CD4-positive, alpha-beta T cell treated with Interleukin-4 for 4 hours (primary cell): ENCODE data around the gene MORN1.

Experiments
- DNase-seq: peaks from one replicate; pipeline ENCODE4 v3.0.0-alpha.2; 2020

The MORN1 gene

DNA sequence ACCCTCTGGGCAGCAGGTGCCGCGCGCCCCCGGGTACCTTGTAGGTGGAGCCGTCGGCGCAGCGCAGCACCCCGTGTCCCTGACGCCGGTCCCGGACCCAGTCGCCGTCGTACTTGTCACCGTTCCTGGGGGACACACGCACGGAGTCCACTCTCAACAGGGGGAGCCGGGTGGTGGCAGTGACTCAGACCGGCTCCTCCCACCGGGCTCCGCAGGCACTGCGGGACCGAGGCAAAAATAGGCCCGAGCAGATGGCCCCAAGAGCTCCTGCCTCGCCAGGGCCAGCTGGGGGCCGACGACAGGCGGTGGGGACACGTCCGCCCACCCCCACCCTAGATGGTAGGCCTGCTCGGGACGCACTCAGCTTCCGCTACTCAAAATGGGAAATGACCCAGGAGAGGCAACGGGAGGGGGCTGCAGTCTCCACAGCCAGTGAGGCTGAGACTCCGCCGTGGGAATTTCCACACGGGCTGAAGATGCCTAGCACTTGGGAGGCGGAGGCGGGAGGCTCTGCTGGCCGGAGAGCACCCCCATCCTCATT is 6.3 kb downstream of the MORN1 start:
- no peak for DNase-seq

DNA sequence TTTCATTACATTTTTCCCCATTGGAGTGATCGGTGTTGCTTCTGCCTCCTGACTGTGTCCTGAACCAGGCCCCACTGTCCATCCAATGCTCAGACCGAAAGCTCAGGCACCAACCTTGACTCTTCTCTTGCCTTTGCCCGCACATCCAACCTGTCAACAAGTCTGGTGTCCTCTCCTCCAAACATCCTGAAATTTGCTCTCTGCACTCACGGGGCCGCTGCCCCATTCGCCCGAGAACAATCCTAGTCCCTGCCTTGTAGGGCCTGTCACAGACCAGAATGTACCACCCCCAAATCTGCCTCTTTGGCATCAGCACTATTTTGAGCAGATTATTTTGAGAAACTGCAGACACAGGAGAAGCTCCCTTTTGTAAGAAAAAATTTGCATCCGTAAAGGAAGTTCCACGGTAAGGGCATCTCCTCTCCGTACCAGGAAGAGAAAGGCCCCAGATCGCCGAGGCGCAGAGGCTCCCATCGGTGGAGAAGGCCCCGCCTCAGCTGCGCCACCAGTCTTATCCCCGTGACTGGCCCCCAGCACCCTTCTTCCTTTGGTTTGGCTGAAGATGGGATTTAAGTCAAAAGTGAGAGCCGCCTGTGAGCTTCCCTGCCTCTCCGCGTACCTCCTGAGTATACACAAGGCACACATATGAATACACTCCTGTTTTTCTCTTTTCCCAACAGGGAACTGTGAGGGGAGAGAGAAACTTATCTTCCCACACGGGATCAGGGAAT is 7.1 kb downstream of the MORN1 start:
- DNase-seq, result no peak

DNA sequence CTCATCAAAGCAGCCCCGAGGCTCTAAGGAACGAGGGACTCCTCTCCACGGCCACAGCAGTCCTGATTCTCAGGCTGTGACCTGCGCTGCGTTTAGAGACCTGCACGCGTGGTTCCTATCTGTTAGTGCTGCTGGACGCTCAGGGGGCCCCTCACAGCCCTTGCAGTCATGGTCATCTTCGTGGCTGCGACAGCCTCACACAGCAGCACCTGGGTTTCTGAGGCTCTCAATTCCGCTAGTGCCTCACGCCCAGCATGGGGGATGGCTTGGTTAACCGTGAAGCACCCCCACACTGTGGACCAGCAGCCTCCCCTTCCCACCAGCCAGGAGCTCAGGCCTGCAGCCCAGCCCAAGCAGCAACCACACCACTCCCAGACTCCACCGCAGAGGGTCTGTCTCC is 7.8 kb downstream of the MORN1 start:
- DNase-seq, result no peak

DNA sequence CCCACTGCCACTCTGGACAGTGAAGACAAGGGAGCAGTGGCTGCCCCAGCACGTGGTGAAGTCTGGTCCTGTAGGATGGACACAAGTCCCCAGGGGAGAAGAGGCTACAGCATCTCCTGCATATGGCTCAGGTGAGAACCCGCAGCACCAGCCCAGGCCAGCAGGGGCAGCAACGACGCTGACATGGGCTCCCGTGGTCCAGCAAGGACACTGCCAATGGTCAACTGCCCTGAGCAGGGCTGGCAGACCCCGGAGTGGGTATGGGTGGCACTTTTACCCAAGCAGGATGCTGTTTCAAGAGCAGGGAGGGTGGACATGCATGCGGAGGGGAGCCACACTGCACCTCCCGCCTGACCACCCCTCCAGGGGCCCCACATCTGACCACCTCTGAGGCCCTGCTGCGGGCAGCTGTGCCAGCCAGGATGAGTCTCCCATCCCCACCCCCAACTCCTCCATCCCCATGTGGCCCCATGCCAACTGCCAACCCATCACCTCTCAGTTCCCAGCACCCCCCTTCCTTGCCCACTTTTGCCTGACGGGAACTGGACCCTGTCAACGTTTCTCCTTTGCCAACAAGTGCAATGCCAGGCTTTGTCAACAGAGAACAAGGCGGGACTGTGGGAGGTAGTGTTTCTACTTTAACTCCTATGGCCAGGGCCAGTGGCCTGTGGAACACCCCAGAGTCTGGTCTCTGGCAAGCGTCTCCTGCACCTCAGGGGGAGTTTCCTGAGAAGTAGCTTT is 8.6 kb downstream of the MORN1 start:
- no peak for DNase-seq

DNA sequence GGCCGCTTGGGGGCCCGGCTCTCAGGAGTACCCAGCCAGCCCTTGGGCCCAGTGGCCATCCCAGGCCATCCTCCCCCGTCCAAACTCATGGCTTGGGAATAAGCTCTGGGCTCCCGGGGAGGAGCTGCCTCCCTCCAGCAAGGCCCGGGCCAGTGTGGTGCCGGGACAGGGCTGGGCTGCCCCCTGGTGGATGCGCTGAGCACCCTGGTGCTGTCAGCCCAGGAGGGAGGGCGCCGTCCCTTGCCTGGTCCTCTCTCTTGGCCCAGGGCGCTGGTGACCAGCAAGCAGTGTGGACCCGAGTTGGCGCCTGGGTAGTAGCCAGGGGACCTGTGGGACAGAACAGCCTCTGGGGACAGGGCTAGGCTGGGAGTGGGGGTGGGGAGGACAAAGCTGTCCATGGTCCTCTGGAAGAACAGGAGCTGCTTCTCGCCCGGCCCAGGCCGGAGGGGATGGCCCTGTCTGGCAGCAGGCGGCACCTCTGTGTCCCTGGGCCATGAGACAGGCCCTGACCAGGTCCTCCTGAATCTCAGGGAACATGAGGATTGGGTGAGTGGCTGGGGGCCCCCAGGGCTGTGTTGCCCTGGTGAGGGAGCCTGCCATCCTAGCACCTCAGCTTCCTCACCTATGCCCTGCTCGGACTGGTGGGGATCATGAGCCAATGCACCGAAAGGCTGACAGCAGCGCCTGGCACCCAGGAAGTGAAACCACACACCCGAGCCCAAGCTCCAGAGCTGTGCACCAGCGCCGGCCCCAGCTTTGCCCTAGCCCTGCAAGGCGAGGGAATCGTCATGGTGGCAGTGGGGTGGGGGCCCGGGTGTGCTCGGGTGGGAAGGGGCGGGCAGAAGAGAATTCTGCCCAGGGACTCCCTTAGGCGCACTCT is 9.4 kb downstream of the MORN1 start:
- peak; percentile 62 for DNase-seq

DNA sequence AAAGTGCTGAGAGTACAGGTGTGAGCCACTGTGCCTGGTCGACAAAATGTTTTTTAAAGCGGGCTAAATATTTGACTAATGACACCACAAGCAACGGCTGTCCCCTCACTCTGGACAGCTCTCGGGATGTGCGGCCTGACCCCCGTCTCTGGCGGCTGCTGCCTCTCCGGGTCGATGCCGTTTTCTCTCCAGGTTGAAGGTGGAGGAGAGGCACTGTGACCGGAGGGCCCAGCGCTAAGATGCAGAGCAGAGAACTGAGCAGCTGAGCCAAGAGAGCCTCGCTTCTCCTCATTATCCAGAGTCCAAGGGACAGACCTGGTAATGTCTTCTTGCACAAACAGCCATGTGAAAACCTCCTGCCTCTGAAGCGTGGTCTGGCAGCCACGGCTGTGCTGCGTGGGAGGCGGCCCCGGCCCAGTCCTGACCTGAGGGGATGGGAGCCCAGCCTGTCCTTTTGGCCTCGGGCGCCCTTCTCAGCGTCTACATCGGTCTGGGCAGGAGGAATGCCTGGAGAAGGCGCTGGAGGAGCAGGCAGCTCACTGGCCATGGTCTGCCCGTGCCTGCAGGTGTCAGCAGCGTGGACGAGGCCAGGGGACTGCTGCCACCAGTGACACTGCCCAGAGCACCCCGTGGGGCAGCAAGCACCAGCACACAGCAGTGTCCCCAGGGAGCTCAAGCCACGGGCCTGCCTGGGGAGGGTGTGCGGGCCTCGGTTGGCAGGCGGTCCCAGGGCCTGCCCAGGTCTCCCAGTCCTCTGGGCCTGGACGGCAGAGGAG is 10.3 kb downstream of the MORN1 start:
- no peak for DNase-seq

DNA sequence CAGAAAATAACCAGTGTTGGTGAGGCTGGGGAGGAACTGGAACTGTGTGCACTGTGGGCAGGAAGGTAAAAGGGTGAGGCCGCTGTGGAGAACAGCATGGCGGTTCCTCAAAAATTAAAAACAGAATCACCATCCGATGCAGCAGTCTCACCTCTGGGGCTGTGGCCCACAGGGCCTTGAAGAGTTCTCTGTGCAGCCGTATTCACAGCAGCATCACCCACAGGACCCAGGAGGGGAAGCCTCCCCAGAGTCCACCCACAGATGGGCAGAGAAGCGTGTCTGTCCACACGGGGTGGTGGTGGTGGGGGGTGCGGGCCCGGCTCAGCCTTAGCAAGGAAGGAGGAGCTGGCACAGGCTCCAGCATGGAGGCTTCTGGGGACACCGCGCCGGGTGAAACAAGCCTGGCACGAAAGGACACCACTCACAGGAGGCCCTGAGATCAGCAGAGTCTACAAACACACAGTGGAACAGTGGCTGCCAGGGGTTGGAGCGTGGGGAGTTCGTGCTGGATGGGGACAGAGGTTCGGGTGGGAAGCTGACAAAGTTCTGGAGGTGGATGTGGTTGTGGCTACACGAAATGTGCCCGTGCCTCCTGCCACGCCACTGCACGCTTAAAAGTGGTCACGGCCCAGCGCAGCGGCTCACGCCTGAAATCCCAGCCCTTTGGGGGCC is 11.5 kb downstream of the MORN1 start:
- no peak for DNase-seq

DNA sequence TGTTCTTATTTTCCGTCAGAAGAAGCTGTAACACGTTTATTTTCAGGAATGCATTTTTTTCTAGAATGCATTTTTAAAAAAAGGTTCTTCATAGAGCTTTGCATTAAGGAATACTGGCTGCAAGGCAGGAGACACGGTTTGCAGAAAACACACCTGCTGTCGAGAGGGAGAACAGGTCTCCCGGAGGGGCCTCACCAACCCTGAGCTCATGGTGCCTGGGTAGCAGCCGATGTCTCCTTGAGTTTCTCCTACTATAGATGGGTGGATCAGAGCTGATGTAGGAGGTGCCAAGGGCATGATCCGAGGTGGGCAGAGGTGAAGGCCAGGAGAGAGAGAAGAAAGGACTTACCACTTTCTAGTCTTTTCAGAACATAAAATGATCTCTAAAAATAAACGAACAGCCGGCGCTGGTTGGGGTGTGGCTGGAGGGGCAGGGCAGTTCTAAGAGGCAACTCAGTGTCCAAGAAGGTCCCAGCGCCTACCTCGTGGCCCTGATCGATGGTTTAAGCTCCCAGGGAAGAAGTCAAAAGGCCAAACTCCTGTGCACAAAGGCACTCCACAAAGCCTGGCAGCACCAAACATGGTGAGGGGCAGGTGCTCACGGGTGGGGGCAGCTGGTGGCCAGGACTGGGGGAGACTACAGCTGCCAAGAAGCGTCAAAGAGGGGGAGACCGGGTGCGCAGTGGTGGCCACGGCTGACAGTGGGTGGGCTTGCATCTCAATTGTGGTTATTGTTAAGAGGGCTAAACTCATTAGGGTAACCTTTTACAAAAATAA is 12.2 kb downstream of the MORN1 start:
- DNase-seq, result no peak

DNA sequence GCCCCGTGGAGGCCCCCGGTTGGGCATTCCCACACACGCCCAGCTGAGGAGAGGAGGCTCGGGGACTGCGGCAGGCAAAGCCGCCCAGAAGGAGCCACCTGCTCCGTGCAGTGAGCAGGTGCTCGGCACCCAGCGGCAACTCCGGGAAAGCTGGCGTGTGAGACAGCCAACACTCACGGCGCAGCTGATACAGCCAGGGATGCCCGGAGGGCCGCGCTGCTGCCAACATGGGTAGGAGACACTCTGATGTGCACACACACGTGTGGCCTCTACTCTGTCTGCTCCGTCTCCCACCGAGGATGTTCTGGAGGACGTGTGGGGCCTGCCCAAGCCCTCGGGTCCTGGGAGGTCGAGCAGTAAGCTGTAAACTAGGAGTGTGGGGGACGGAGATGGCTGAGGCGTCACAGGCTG is 12.9 kb downstream of the MORN1 start:
- no peak for DNase-seq

DNA sequence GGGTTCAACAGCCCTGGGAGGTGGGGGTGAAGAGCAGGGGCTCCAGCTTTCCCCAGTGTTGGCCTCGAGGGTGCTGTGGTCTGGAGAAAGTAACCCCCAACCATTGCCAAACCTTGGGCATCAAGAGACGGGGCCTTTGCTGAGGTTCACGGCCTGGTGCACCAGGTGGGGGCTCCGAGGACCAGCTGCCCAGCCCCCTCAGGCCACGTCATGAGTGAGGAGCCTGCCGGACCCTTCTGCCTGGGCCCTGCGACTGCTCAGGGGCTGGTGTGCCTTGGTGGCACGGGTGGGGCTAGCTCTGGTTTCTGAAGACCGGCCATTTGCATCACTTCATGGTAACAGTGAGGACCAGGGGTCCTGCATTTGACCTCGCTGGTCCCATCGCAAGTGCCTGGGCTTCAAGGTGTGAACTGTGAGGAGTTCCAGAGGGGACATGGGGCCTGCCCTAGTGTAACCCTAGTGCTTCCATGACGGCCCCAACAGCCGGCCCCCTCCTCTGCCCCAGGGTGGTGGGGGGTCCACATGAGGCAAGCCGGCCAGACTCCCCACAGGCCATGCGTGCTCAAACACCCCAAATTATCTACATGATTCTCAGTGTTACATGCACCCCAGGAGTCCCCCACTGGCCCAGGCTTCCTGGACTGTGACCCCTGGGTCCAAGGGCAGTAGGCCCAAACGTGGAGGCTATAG is 13.5 kb downstream of the MORN1 start:
- DNase-seq, result no peak

DNA sequence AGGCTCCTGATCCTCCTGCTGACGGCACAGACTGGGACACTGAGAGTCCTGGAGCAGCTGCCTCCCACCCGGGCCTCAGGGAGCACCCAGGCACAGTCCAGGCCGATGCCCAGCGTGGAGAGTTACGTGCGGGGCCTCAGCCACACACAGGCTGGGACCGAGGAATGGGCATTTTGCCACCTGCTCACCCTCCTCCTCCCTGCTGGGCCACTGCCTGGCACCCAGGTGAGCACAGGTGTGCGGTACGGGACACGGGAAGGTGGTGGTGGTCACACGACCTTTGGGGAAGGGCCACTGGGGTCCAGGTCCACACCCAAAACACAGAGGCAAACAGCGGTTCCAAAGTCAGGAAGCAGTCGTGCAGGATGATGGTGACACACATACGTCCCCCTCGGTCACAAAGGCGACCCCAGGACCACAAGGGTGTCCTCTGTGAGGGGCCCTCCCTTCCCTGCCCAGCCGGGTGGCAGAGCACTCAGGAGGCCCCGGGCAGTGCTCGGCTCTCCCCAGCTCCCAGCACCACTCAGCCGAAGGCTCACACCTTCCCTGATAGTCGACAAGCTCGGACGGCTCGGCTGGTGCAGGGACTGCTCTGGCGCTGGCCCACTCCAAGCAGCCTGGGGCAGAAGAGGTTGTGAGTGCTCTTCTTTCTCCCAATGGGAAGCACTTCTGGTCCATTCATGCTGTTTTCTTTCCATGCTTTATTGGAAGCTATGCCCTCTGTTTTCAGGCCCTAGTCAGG is 14.3 kb downstream of the MORN1 start:
- no peak for DNase-seq

DNA sequence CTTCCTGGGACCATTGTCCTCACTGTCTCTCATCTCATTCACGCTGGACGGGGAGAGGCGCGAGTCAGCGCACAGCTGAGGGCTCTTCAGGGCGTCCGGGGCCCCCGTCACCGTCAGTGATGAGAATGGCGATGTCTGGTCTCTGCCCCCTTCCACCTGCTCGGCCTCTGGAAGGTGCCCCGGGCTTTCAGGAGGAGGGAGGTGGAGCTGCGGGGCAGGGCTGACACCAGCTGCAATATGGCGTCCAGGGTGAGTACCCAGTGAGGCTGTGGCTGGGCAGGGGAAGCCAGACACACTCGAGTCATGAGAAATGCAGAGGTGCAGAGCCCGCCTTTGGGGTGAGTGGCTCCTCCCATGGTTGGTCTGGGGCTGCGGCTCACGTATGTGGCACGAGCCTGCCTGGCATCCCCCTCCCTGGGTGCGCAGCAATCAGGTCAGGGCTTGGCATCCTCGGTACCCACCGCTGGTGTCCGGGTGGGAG is 15.1 kb downstream of the MORN1 start:
- no peak for DNase-seq

DNA sequence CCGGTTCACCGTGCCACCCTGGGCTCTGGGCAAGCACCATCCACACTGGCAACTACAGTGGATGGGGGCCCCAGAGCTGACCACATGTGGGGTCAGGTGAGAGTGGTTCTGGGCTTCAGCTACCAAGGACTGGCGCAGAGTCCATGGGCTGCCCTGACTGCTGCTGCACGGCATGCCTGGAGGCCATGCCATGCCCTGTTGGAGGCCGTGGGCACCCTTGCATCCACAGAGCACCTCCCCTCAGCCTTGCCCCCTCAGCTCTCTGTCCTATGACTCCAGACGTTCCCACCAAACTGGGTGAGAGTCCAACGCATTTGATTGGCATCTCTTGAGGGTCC is 15.5 kb downstream of the MORN1 start:
- no peak for DNase-seq

DNA sequence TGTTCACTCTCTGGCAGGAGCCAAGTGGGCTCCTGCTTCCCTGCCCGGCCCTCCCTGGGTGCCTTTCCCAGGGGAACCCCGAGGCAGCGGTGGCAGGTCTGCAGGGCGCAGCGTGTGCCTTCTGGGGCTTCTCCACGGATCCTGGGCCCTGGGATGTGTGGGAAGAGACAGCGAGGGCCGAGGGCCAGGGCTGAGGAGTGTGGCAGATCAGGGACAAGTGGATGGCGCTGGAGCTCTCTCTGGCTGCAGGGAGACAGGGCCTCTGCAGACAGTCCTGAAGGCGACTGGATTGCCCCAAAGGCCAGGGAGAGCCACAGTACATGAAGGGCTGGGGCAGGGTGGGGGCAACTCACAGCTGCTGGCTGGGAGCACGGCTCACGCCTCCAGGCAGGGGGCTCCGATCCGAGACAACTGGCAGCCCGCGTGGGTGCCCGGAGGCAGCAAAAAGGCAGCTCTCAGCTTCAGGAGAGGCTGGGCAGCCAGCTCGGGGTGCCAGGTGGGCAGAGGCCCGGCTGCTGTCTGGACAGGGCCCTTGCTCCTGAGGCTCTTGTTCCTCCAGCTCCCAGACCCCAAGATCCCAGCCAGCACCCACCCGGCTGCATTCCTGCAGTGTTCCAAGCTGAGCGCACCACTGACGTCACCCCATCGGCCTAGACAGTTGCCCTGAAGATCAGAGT is 16.0 kb downstream of the MORN1 start:
- no peak for DNase-seq

DNA sequence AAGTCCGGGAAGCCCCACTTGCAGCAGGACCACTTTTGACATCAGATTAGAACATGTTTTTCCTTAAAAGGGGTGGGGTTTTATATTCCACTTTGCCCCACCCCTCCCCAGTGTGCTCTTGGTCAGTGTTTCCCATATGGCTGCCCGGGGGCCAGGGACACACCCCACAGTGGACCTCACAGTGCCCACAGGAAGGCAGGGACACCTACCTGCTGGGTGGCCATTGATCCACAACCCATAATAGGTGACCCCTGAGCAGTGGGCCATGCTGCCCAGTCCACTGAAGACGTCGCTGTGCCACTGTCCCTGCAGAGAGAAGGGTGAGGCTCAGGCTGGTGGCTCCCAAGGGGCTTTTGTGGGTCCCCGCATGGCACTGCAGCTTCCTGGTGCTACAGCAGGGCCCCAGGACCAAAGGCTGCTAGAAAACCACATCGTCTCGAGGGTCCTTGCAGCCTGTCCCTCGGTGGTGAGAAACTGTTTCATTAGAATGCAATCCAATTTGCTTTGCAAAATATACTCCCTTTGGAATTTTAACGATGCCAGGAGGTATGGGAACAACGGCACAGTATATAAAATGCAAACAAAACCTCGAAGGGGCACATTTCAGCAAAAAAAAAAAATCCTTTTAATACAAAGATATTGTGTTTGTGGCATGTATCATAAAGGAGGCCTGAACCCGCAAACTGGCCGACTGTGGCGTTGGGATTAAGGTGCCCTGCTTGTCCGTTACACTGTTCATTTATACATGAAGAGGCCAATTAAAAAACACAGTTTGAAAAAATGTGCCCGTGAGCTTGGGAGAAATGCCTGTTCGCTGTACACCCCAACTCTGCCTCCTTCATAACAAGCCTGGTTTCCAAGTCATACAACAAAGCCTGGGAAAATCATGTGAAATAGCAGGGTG is 16.9 kb downstream of the MORN1 start:
- DNase-seq, result no peak

DNA sequence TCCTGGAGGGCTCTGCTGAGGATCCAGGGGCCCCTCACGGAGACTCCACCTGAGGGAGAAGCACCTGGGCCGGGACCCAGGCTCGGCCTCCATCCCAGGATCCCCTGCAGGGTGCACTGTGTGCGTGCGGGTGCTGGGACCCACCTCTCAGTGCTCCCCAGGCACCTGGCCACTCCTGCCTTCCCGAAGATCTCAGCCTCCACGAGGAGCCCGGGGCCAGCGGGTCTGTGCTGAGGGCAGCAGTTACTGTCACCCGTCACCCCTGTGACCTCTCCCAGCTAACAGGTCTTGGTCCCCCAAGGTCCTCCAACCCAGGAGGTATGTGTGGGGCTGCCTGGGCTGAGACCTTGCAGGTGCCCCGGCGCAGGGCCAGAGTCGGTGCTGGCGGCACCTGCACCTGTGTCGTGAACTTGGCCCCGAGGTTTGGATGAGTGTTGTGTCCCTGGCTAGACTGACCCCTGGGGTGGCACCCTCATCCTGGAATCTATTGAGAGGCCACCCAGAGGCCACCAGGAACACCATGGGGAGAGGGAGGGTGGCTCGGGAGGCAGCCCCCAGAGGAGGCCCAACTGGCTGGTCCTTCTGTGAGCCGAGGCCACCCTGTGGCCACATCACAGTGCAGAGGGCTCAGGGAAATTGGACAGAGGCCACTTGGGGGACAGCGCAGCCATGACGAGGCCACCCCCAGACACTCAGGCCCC is 17.7 kb downstream of the MORN1 start:
- no peak for DNase-seq
